MM.1S (cell line): Measurements from ENCODE around the gene ZFYVE26.

Source experiments
- DNase-seq: peaks from one replicate; pipeline ENCODE4 v3.0.0-alpha.2; 2015
- H2AFZ ChIP-seq: fragments of 300-600 bp; sonication (generic); 2 replicates; pipeline ENCODE4 v1.6.0; 2016; ENCODE audit warnings: antibody characterized with exemption, low read length
- H3F3A ChIP-seq: fragments of 300-600 bp; sonication (generic); 2 replicates; pipeline ENCODE4 v1.6.1; 2016; ENCODE audit warnings: mild to moderate bottlenecking, antibody characterized with exemption, low read length, moderate library complexity, mixed read lengths; ENCODE audit not compliant: insufficient read depth
- H3K27ac ChIP-seq: fragments of 300-600 bp; sonication (generic); 2 replicates; pipeline ENCODE4 v1.5.1; 2016; ENCODE audit warnings: mild to moderate bottlenecking, low read length
- H3K27me3 ChIP-seq: fragments of 300-600 bp; sonication (generic); replicated peaks from 2 replicates; pipeline ENCODE4 v1.6.0; 2016; ENCODE audit warnings: low read length; ENCODE audit not compliant: insufficient read depth
- H3K36me3 ChIP-seq: fragments of 300-600 bp; sonication (generic); replicated peaks from 2 replicates; pipeline ENCODE4 v1.6.1; 2016; ENCODE audit warnings: mild to moderate bottlenecking, low read length, mixed read lengths; ENCODE audit not compliant: insufficient read depth
- H3K4me1 ChIP-seq: fragments of 300-600 bp; sonication (generic); 2 replicates; pipeline ENCODE4 v1.6.1; 2016; ENCODE audit warnings: low read length, mixed read lengths
- H3K4me2 ChIP-seq: fragments of 300-600 bp; sonication (generic); 2 replicates; pipeline ENCODE4 v1.6.0; 2016; ENCODE audit warnings: low read depth, low read length
- H3K4me3 ChIP-seq: fragments of 300-600 bp; sonication (generic); 2 replicates; pipeline ENCODE4 v1.5.1; 2016; ENCODE audit warnings: low read length, mixed read lengths
- H3K79me2 ChIP-seq: fragments of 300-600 bp; sonication (generic); 2 replicates; pipeline ENCODE4 v1.6.1; 2016; ENCODE audit warnings: mixed run types, low read length, mixed read lengths
- H3K9ac ChIP-seq: fragments of 300-600 bp; sonication (generic); 2 replicates; pipeline ENCODE4 v1.6.1; 2016; ENCODE audit warnings: low read length, mixed read lengths
- H3K9me2 ChIP-seq: fragments of 300-600 bp; sonication (generic); replicated peaks from 2 replicates; pipeline ENCODE4 v1.6.1; 2016; ENCODE audit warnings: mild to moderate bottlenecking, low read length, mixed read lengths; ENCODE audit not compliant: insufficient read depth
- H3K9me3 ChIP-seq: fragments of 300-600 bp; sonication (generic); replicated peaks from 2 replicates; pipeline ENCODE4 v1.6.1; 2016; ENCODE audit warnings: mild to moderate bottlenecking, low read length, mixed read lengths; ENCODE audit not compliant: insufficient read depth
- H4K20me1 ChIP-seq: fragments of 300-600 bp; sonication (generic); 2 replicates; pipeline ENCODE4 v1.6.1; 2016; ENCODE audit warnings: mild to moderate bottlenecking, low read length, moderate library complexity, mixed read lengths; ENCODE audit not compliant: insufficient read depth
- EZH2 ChIP-seq: fragments of 300-600 bp; sonication (generic); optimal IDR thresholded peaks from 2 replicates; pipeline ENCODE3; 2017; ENCODE audit warnings: low read depth, mild to moderate bottlenecking, antibody characterized with exemption, low read length, mixed read lengths
- EZH2phosphoT487 ChIP-seq: fragments of 300-600 bp; sonication (generic); IDR thresholded peaks from 2 replicates; pipeline ENCODE4 v1.6.1; 2018; ENCODE audit warnings: antibody characterized with exemption, low read length
- TF ChIP-seq, protein P1 (sequence below): fragments of 300-600 bp; sonication (generic); IDR thresholded peaks from 2 replicates; pipeline ENCODE4 v1.5.1; 2016; ENCODE audit warnings: antibody characterized with exemption, low read length, mixed read lengths

Gene ZFYVE26

GRCh38 chr14:67733616-67734015, 82.8 kb downstream of the ZFYVE26 start:
- Histone ChIP-seq H3F3A (no peaks in the 10 kb centered on the region), H3K36me3 (no peaks in the 10 kb centered on the region), H3K9me2 (no peaks in the 10 kb centered on the region), H2AFZ (no peak overlapping the region), H3K27ac (no peak overlapping the region), H3K27me3 (no peaks in the 10 kb centered on the region), H3K4me1 (no peaks in the 10 kb centered on the region), H3K9ac (no peak overlapping the region), H3K4me3 (no peak overlapping the region), H3K4me2 (no peak overlapping the region), H3K79me2 (no peaks in the 10 kb centered on the region), H4K20me1 (no peaks in the 10 kb centered on the region), H3K9me3 (no peaks in the 10 kb centered on the region)
- no peak for DNase-seq
- TF ChIP-seq EZH2 (no peak), EZH2phosphoT487 (no peak)
- TF ChIP-seq, protein P1, sequence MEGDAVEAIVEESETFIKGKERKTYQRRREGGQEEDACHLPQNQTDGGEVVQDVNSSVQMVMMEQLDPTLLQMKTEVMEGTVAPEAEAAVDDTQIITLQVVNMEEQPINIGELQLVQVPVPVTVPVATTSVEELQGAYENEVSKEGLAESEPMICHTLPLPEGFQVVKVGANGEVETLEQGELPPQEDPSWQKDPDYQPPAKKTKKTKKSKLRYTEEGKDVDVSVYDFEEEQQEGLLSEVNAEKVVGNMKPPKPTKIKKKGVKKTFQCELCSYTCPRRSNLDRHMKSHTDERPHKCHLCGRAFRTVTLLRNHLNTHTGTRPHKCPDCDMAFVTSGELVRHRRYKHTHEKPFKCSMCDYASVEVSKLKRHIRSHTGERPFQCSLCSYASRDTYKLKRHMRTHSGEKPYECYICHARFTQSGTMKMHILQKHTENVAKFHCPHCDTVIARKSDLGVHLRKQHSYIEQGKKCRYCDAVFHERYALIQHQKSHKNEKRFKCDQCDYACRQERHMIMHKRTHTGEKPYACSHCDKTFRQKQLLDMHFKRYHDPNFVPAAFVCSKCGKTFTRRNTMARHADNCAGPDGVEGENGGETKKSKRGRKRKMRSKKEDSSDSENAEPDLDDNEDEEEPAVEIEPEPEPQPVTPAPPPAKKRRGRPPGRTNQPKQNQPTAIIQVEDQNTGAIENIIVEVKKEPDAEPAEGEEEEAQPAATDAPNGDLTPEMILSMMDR, result no peak

DNA sequence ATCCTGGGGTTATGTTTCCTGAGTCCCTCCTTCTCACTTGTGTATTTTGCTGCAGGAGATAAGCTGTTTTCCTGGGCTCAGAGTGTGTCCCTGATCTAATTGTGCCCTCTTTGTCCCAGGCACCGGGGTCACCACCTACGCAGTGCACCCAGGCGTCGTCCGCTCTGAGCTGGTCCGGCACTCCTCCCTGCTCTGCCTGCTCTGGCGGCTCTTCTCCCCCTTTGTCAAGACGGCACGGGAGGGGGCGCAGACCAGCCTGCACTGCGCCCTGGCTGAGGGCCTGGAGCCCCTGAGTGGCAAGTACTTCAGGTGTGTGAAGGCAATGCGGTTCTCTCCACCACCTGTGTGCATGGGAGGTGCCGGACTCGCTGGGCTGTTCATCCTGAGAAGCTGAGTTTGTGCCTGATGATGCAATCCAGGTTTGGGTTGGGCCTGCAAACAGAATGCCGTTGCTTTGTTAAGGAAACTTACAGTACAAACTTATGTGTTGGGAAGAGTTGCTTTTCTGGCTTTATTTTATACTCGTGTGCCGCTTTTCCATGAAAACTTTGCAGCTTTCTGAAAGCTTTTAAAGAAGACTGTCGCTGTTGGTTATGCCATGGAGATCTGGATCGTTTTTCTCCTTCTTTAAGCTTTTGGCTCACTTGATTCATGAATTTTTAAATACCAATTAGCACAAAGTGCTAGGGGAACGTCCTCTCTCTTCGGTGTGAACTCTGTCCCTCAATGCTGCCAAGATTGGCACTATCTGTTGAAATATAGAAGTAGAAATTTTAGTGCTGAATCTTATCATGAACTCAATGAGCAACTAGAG, 87.1 kb downstream of the ZFYVE26 start:
- Histone ChIP-seq H3F3A (no peaks in the 10 kb centered on the region), H3K4me3 (no peak overlapping the region), H3K9me2 (no peaks in the 10 kb centered on the region), H3K4me2 (no peak overlapping the region), H4K20me1 (no peaks in the 10 kb centered on the region), H3K4me1 (no peaks in the 10 kb centered on the region), H2AFZ (no peak overlapping the region), H3K79me2 (no peaks in the 10 kb centered on the region), H3K36me3 (no peaks in the 10 kb centered on the region), H3K27me3 (no peaks in the 10 kb centered on the region), H3K27ac (no peak overlapping the region), H3K9me3 (no peaks in the 10 kb centered on the region), H3K9ac (no peak overlapping the region)
- no peak for TF ChIP-seq EZH2phosphoT487
- TF ChIP-seq EZH2, result no peak
- TF ChIP-seq, protein P1, result no peak
- DNase-seq, result no peak

DNA sequence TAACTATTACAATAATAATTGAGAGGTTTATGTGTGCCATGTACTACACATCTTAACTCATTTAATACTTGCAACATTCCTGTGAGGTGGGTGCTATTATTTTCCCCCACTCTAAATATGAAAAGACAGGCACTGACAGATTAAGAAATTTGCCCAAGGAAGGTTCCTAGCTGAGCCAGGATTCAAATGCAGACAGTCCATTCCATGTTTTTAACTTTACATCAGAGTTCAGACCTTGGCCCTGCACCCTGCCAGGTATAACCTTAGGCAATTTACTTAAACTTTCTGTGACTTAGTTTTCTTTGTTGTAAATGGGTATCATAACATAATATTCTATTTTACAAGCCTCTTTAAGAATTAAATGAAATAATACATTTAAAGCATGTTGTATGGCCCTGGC, 88.1 kb downstream of the ZFYVE26 start:
- Histone ChIP-seq H3K79me2 (no peaks in the 10 kb centered on the region), H3K9me3 (no peaks in the 10 kb centered on the region), H3K27ac (no peak overlapping the region), H3K4me3 (no peak overlapping the region), H3K9me2 (no peaks in the 10 kb centered on the region), H3K4me1 (no peaks in the 10 kb centered on the region), H3K4me2 (no peak overlapping the region), H3F3A (no peaks in the 10 kb centered on the region), H3K36me3 (no peaks in the 10 kb centered on the region), H2AFZ (no peak overlapping the region), H3K27me3 (no peaks in the 10 kb centered on the region), H3K9ac (no peak overlapping the region), H4K20me1 (no peaks in the 10 kb centered on the region)
- DNase-seq, result no peak
- TF ChIP-seq EZH2, result no peak

- no peak for DNase-seq
- Histone ChIP-seq H3F3A (no peaks in the 10 kb centered on the region), H2AFZ (no peak overlapping the region), H3K4me1 (no peaks in the 10 kb centered on the region), H3K9ac (no peak overlapping the region), H3K4me3 (no peak overlapping the region), H4K20me1 (no peaks in the 10 kb centered on the region), H3K79me2 (no peaks in the 10 kb centered on the region), H3K36me3 (no peaks in the 10 kb centered on the region), H3K9me2 (no peaks in the 10 kb centered on the region), H3K9me3 (no peaks in the 10 kb centered on the region), H3K27me3 (no peaks in the 10 kb centered on the region), H3K4me2 (no peak overlapping the region), H3K27ac (no peak overlapping the region)
- TF ChIP-seq, protein P1, result no peak
- no peak for TF ChIP-seq EZH2phosphoT487
- no peak for TF ChIP-seq EZH2
Observed at GRCh38 chr14:67727361-67727760, 89.0 kb downstream of the ZFYVE26 start.
